ENCODE data around the gene MBD1. TPM values are rescaled to one million over a fixed set of nuclear protein-coding genes. Genes with fewer than 3 reads are reported as not detected.
"Not testable (repeated sequence)": the region's sequence is repeated elsewhere in the genome, so short reads cannot be mapped to it uniquely, and the experiment has no call there.

The MBD1 gene
- total and polyA plus RNA-seq, 4 donors: 13.9 to 45.8 (median 26.8) TPM

GRCh38 chr18:50288348-50289107 is 7.2 kb upstream of the MBD1 start:
- peak overlapping the region; percentile 68 to 99 (median 85) for H3K4me3 ChIP-seq (ENCODE audit: low read depth in 1 of 3, low read length in 3 of 3)
- H3K9ac ChIP-seq (ENCODE audit: low read depth in 1 of 2, low read length in 2 of 2): peak overlapping the region; percentile 87 to 94
- TF ChIP-seq TAF1 (conservative IDR thresholded peaks at IDR 0.05): peak; percentile 19
- peaks cover 2 to 19% (median 10%) of the 10 kb centered on the region in 4 donors for H3K36me3 ChIP-seq (ENCODE audit: control insufficient read depth in 4 of 4, insufficient read depth in 3 of 4, low read depth in 1 of 4, low read length in 3 of 4)
- DNase-seq (ENCODE audit: low spot score); H3K4me1 ChIP-seq (ENCODE audit: control insufficient read depth in 4 of 4, insufficient read depth in 4 of 4, low read length in 3 of 4); H3K9me3 ChIP-seq (ENCODE audit: control insufficient read depth in 4 of 4, low read length in 3 of 4); H3K27me3 ChIP-seq (ENCODE audit: control insufficient read depth in 4 of 4, insufficient read depth in 4 of 4, low read length in 3 of 4): not testable (repeated sequence)
- peak overlapping the region; percentile 67 to 92 for H3K27ac ChIP-seq (ENCODE audit: low read depth in 1 of 2, low read length in 2 of 2)
- WGBS: 76% methylated on average over 21 of the region's 21 CpGs

GRCh38 chr18:50287441-50288347 is 6.4 kb upstream of the MBD1 start, which contains the start of gene CXXC1:
CXXC1 (minus strand) TSS chr18:50287692; CDS start chr18:50287589, 103 bp downstream.
- no peaks in the 10 kb centered on the region for H3K27me3 ChIP-seq (ENCODE audit: control insufficient read depth in 4 of 4, insufficient read depth in 4 of 4, low read length in 3 of 4)
- H3K4me1 ChIP-seq (ENCODE audit: control insufficient read depth in 4 of 4, insufficient read depth in 4 of 4, low read length in 3 of 4): peaks cover 0 to 7% (median 4%) of the 10 kb centered on the region in 4 donors
- H3K9me3 ChIP-seq (ENCODE audit: control insufficient read depth in 4 of 4, low read length in 3 of 4): no peaks in the 10 kb centered on the region
- WGBS: under 1% methylated on average over 76 of the region's 76 CpGs
- peak within 1 kb of the TSS; percentile 87 to 94 for H3K9ac ChIP-seq (ENCODE audit: low read depth in 1 of 2, low read length in 2 of 2)
- H3K27ac ChIP-seq (ENCODE audit: low read depth in 1 of 2, low read length in 2 of 2): peak within 1 kb of the TSS; percentile 67 to 92
- TF ChIP-seq REST (IDR thresholded peaks at IDR 0.05) (peak; percentile 76), JUND (IDR thresholded peaks at IDR 0.05) (peak; percentile 83 to 92), RXRA (IDR thresholded peaks at IDR 0.05) (peak; percentile 48 to 63), SP1 (IDR thresholded peaks at IDR 0.05) (peak; percentile 79), CTCF (IDR thresholded peaks at IDR 0.05; ENCODE audit: low read depth, low read length, missing input control) (peak; percentile 65), FOXA2 (IDR thresholded peaks at IDR 0.05) (no peak), ZBTB33 (IDR thresholded peaks at IDR 0.05) (peak; percentile 86), ATF3 (IDR thresholded peaks at IDR 0.05) (peak; percentile 71), HNF4A (conservative IDR thresholded peaks at IDR 0.05) (peak in 1 of 2 donors; percentile 34), RAD21 (IDR thresholded peaks at IDR 0.05) (peak; percentile 59 to 71), HNF4G (IDR thresholded peaks at IDR 0.05) (no peak), TAF1 (conservative IDR thresholded peaks at IDR 0.05) (peak; percentile 39), GABPA (IDR thresholded peaks at IDR 0.05 in 1 of 2, conservative IDR thresholded peaks at IDR 0.05 in 1 of 2) (peak; percentile 54 to 88), NR2F2 (IDR thresholded peaks at IDR 0.05) (no peak), YY1 (IDR thresholded peaks at IDR 0.05) (peak; percentile 100), MAX (IDR thresholded peaks at IDR 0.05) (peak; percentile 89), FOXA1 (IDR thresholded peaks at IDR 0.05) (peak; percentile 7), EGR1 (IDR thresholded peaks at IDR 0.05; ENCODE audit: low read depth in 2 of 2) (peak; percentile 47 to 54)
- peak; percentile 92 for DNase-seq (ENCODE audit: low spot score)
- H3K36me3 ChIP-seq (ENCODE audit: control insufficient read depth in 4 of 4, insufficient read depth in 3 of 4, low read depth in 1 of 4, low read length in 3 of 4): peaks cover 2 to 27% (median 10%) of the 10 kb centered on the region in 4 donors
- peak within 1 kb of the TSS; percentile 68 to 99 (median 85) for H3K4me3 ChIP-seq (ENCODE audit: low read depth in 1 of 3, low read length in 3 of 3)

All from liver (tissue), 9 donors.